HG02588 (cell line): ENCODE results near the gene OR8G5.
"Not testable (repeated sequence)": the region's sequence is repeated elsewhere in the genome, so short reads cannot be mapped to it uniquely, and the experiment has no call there.

Experiments
- ATAC-seq: cut with Tn5 transposase; IDR thresholded peaks from one replicate; pipeline ENCODE4 v1.9.1; 2021; ENCODE audit warnings: mild to moderate bottlenecking, moderate library complexity; ENCODE audit not compliant: unreplicated experiment

OR8G5 gene, protein sequence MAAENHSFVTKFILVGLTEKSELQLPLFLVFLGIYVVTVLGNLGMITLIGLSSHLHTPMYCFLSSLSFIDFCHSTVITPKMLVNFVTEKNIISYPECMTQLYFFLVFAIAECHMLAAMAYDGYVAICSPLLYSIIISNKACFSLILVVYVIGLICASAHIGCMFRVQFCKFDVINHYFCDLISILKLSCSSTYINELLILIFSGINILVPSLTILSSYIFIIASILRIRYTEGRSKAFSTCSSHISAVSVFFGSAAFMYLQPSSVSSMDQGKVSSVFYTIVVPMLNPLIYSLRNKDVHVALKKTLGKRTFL

GRCh38 chr11:124256076-124256475 is at the start of gene OR8G5:
Gene OR8G5 (plus strand): TSS chr11:124256376. CDS start chr11:124264932, 8,556 bp downstream.
- no peak for ATAC-seq

- ATAC-seq: no peak
Observed at GRCh38 chr11:124207102-124207792, 48.9 kb upstream of the OR8G5 start.

- no peak for ATAC-seq
Observed at GRCh38 chr11:124209824-124210357, 46.3 kb upstream of the OR8G5 start.

- no peak for ATAC-seq
Observed at GRCh38 chr11:124210421-124210820, 45.8 kb upstream of the OR8G5 start.

DNA sequence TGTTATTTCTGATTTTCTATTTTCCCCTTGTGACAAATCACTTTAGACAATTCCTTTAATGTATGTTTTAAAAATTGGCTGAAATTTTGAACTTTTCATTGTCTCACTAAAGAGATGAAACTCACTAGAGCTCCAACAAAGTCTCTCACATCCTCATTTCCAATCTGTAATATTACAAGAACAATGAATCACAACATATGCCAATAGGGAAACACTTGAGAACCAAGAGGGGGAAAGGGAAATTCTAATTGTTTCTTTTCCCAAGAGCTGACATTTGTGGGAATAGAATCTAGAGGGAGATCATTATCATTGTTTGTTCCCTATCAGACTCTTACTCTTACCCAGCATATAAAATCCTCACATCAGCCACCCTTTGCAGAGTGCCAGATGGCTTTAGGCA is 44.9 kb upstream of the OR8G5 start:
- ATAC-seq: no peak

- ATAC-seq: no peak
Observed at GRCh38 chr11:124214027-124214426, 42.1 kb upstream of the OR8G5 start.

DNA sequence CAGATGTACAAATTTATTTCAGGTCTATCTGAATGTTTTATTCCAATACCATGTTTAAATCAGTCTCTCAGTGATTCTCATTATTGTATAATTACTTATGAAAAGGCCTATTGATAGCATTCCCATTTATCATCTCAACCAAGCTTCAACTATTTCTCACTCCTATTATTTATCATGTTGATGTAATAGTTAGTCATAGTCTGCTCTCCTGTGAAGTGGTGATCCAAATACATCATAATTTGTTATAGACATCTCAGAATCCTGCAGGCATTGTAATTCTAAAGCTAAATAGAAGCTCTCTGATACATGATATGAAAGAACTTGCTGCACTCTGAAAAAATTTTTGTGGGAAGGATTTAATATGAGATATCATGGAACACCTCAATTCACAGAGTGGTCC is 37.0 kb upstream of the OR8G5 start:
- no peak for ATAC-seq

GRCh38 chr11:124222407-124222806 is 33.8 kb upstream of the OR8G5 start:
- ATAC-seq: no peak

DNA sequence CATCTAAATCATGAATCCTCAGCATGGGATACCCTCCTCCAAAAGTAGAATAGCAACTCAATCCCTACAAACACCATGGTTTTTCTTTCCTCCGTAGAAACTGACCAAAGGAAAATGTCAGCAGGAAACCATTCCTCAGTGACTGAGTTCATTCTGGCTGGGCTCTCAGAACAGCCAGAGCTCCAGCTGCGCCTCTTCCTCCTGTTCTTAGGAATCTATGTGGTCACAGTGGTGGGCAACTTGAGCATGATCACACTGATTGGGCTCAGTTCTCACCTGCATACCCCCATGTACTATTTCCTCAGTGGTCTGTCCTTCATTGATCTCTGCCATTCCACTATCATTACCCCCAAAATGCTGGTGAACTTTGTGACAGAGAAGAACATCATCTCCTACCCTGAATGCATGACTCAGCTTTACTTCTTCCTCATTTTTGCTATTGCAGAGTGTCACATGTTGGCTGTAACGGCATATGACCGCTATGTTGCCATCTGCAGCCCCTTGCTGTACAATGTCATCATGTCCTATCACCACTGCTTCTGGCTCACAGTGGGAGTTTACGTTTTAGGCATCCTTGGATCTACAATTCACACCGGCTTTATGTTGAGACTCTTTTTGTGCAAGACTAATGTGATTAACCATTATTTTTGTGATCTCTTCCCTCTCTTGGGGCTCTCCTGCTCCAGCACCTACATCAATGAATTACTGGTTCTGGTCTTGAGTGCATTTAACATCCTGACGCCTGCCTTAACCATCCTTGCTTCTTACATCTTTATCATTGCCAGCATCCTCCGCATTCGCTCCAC is 31.4 kb upstream of the OR8G5 start:
- not testable (repeated sequence) for ATAC-seq

- ATAC-seq: no peak
Observed at GRCh38 chr11:124225471-124225870, 30.7 kb upstream of the OR8G5 start.

DNA sequence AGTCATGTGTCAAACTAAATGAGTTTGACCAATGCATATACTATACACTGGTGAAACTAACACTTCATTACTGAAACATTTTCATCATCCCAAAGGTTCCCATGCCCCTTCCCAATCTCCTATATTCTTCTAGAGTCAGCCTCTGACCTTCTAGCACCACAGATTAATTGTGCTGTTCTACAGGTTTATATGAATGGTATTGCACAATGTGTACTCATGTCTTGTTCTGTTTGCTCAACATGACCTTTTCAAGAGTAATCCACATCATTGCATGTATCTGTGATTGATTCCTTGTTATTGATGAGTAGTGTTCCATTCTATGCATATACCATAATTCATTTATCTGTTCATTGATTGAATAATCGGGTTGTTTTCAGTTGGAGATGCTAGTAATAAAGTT is 22.8 kb upstream of the OR8G5 start:
- ATAC-seq: no peak

- no peak for ATAC-seq
Observed at GRCh38 chr11:124238512-124238911, 17.7 kb upstream of the OR8G5 start.

DNA sequence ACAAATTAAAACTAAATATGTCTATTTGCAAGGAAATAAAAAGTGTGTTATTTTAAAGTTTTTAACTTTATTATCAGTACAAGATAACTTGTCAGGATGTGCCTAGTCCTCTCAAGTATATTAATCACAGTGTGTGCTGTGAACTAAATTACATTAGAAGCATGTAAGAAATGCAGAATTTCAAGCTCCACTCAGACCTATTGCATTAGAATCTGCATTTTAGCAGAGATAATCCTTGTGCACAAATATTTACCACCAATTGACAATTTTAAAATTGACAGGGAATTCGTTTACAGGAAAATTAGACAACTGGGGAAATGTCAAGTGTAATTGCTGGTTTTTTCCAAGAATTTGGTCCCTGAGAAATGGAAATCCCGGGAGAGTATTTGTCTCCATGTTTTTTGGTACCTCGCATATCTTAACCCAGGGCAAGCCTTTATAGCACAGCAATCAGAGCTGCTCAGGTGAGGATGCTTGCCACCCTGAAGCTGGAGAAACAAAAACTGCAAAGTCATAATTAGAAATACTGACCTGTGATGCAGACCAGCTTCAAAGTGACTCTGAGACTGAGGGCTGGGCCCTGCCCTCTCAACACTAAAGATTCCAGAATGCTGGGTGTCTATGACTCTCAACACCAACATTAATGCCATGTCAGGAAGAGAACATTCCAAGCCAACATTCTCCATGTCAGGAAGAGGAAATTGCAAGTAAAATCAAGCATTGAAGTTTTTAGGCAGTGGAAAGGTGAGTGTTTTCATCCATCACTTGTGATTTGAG is 15.4 kb upstream of the OR8G5 start, which contains the start of gene OR8G1:
TSS of gene OR8G1 (plus strand) at position 475 of the 777 bp plus-strand sequence. CDS start 8,581 bp downstream, outside the sequence.
- ATAC-seq: no peak

GRCh38 chr11:124249869-124250268 is 6.3 kb upstream of the OR8G5 start:
- not testable (repeated sequence) for ATAC-seq

DNA sequence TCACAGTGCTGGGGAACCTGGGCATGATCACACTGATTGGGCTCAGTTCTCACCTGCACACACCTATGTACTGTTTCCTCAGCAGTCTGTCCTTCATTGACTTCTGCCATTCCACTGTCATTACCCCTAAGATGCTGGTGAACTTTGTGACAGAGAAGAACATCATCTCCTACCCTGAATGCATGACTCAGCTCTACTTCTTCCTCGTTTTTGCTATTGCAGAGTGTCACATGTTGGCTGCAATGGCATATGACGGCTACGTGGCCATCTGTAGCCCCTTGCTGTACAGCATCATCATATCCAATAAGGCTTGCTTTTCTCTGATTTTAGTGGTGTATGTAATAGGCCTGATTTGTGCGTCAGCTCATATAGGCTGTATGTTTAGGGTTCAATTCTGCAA is 8.9 kb downstream of the OR8G5 start:
- not testable (repeated sequence) for ATAC-seq

DNA sequence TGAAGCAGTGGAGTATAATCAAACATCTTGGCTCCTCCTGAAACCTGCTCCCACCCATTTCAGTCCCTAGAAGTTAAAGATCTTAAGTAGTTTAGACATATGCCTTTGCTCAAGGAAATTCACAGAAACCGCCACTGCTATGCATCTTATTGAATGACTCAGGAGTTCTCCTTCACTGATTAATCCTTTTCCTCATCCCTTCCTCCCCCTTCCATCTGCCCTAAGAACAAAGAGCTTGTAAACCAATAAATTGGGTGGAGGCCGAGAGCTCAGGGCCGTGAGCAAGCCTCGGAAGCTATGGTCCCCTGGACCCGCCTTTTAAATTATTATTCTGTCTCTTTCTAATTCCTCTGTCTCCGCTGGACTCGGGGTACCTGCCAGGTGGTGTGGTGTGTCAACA is 14.7 kb downstream of the OR8G5 start:
- not testable (repeated sequence) for ATAC-seq

- no peak for ATAC-seq
Observed at GRCh38 chr11:124274000-124274399, 17.8 kb downstream of the OR8G5 start.

GRCh38 chr11:124276081-124276480 is 19.9 kb downstream of the OR8G5 start:
- ATAC-seq: no peak

GRCh38 chr11:124277207-124277606 is 21.0 kb downstream of the OR8G5 start:
- no peak for ATAC-seq

DNA sequence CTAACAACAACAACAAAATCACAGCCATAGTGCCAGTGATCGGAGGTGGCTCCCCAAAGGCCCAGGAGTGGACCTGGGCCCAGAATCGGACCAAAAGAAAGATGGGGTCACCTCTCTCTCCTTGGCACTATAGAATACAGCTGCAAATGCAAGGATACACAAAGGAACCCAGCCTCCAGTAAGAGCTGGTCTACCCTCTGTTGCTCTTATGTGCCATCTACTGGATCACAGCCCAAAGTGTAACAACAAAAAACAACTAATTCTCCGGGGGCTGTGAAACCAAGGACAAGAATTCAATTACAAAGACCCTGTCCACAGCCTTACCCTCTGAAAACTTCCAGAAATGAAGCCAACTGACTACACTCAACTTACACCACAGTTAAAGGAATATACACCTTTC is 21.6 kb downstream of the OR8G5 start:
- ATAC-seq: no peak
